Gastroesophageal sphincter (tissue), 4 donors: ENCODE results near the gene DFFB. TPM values are rescaled to one million over a fixed set of nuclear protein-coding genes. Genes with fewer than 3 reads are reported as not detected.

ENCODE experiments used
- ATAC-seq: fragments of 150-250 bp; one replicate; pipeline ENCODE4 v1.9.1; 2016; ENCODE audit warnings: mild to moderate bottlenecking, moderate library complexity
- H3K27ac ChIP-seq, 4 donors: fragments of 200-600 bp; sonication (generic) in 3 of 4; 1 replicate in 3 of 4; 2 replicates in 1 of 4; pipeline ENCODE4 v1.5.1; 2016 to 2019
- H3K27me3 ChIP-seq: fragments of 200-600 bp; sonication (generic); one replicate; pipeline ENCODE4 v1.5.1; 2019
- H3K36me3 ChIP-seq, 2 donors: fragments of 200-600 bp; sonication (generic); one replicate each; pipeline ENCODE4 v1.5.1; 2019; ENCODE audit warnings: control low read depth in 1 of 2
- H3K4me1 ChIP-seq, 3 donors: fragments of 200-600 bp; sonication (generic); 1 replicate in 2 of 3; 2 replicates in 1 of 3; pipeline ENCODE4 v1.5.1; 2016 to 2019; ENCODE audit warnings: control low read depth in 2 of 3
- H3K4me3 ChIP-seq, 2 donors: fragments of 200-600 bp; sonication (generic); one replicate each; pipeline ENCODE4 v1.5.1; 2019; ENCODE audit warnings: mild to moderate bottlenecking in 1 of 2, moderate library complexity in 1 of 2
- H3K9me3 ChIP-seq, 3 donors: fragments of 200-600 bp; sonication (generic); one replicate each; pipeline ENCODE4 v1.5.1; 2017 to 2019; ENCODE audit warnings: control low read depth in 2 of 3
- CTCF ChIP-seq, 4 experiments: fragments of 200-600 bp in 2 of 4; fragments of 450-650 bp in 2 of 4; sonication (generic) in 1 of 4; IDR thresholded peaks; one replicate each; pipeline ENCODE4 v1.5.1; 2017 to 2019; ENCODE audit warnings: antibody characterized with exemption in 4 of 4, mild to moderate bottlenecking in 2 of 4, moderate library complexity in 2 of 4
- EP300 ChIP-seq: sonication (generic); formaldehyde crosslinking; IDR thresholded peaks from one replicate; pipeline ENCODE4 v1.6.1; 2017; ENCODE audit warnings: antibody characterized with exemption, mild to moderate bottlenecking
- POLR2A ChIP-seq, 2 donors: fragments of 450-650 bp; IDR thresholded peaks; one replicate each; pipeline ENCODE4 v1.6.1; 2017; ENCODE audit warnings: antibody characterized with exemption in 2 of 2, mild to moderate bottlenecking in 2 of 2, moderate library complexity in 1 of 2
- POLR2AphosphoS5 ChIP-seq: sonication (generic); formaldehyde crosslinking; IDR thresholded peaks from one replicate; pipeline ENCODE4 v1.6.1; 2017; ENCODE audit warnings: antibody characterized with exemption
- WGBS, 2 donors: methylation state at CpG; one replicate each; pipeline ENCODE4 v1.1.5; 2018; ENCODE audit warnings: low coverage in 1 of 2; 5-methylcytosine and 5-hydroxymethylcytosine counted together
- total RNA-seq, 4 donors: library from RNA; depleted of rRNA; stranded (reverse); fragments of >200 nt; gene quantifications; one replicate each; pipeline ENCODE4 v1.1.0, GENCODE V29; 2016

DFFB gene
- total RNA-seq, 4 donors from 2014 or later = 1.9 to 14.6 (median 7.7) TPM

GRCh38 chr1:3896396-3897000 is 39.2 kb downstream of the DFFB start:
- 90 to 100% methylated on average over 2 to 6 of the region's 7 CpGs for WGBS, 2 donors

GRCh38 chr1:3898475-3898735 is 41.1 kb downstream of the DFFB start:
- Histone ChIP-seq H3K4me3 (no peak overlapping the region), H3K36me3 (no peaks in the 10 kb centered on the region), H3K27me3 (no peaks in the 10 kb centered on the region), H3K4me1 (peaks cover 0 to 45% (median 12%) of the 10 kb centered on the region in 3 donors), H3K9me3 (peaks cover 0 to 15% (median 0%) of the 10 kb centered on the region in 3 donors), H3K27ac (no peak overlapping the region)
- ATAC-seq = no peak
- no peak for TF ChIP-seq POLR2AphosphoS5
- no peak for TF ChIP-seq EP300
- TF ChIP-seq POLR2A (IDR thresholded peaks at IDR 0.05) = no peak
- TF ChIP-seq CTCF (IDR thresholded peaks at IDR 0.05) = no peak

More at GRCh38 chr1:3896396-3897000, 39.2 kb downstream of the DFFB start:
- peaks cover 0 to 2% of the 10 kb centered on the region in 2 donors for H3K36me3 ChIP-seq
- no peak overlapping the region for H3K4me3 ChIP-seq
- no peak for TF ChIP-seq CTCF (IDR thresholded peaks at IDR 0.05)
- H3K4me1 ChIP-seq = peaks cover 0 to 52% (median 11%) of the 10 kb centered on the region in 3 donors
- H3K27ac ChIP-seq = peak overlapping the region in 3 of 4 donors; percentile 61 to 79 (median 71)
- no peak for ATAC-seq
- H3K27me3 ChIP-seq = no peaks in the 10 kb centered on the region
- H3K9me3 ChIP-seq = peaks cover 0 to 15% (median 0%) of the 10 kb centered on the region in 3 donors

- no peak for ATAC-seq
- Histone ChIP-seq H3K4me1 (peaks cover 0 to 38% (median 12%) of the 10 kb centered on the region in 3 donors), H3K27me3 (no peaks in the 10 kb centered on the region), H3K4me3 (peak overlapping the region; percentile 72 to 86), H3K36me3 (no peaks in the 10 kb centered on the region), H3K27ac (peak overlapping the region; percentile 79 to 99 (median 98)), H3K9me3 (peaks cover 0 to 15% (median 0%) of the 10 kb centered on the region in 3 donors)
- 43 to 53% methylated on average over 5 to 7 of the region's 10 CpGs for WGBS, 2 donors
- TF ChIP-seq POLR2AphosphoS5 (no peak), CTCF (IDR thresholded peaks at IDR 0.05) (peak in 1 of 4 experiments; percentile 3), POLR2A (IDR thresholded peaks at IDR 0.05) (no peak), EP300 (no peak)
These were observed 41.9 kb downstream of the DFFB start for GRCh38 chr1:3898994-3899753.

DNA sequence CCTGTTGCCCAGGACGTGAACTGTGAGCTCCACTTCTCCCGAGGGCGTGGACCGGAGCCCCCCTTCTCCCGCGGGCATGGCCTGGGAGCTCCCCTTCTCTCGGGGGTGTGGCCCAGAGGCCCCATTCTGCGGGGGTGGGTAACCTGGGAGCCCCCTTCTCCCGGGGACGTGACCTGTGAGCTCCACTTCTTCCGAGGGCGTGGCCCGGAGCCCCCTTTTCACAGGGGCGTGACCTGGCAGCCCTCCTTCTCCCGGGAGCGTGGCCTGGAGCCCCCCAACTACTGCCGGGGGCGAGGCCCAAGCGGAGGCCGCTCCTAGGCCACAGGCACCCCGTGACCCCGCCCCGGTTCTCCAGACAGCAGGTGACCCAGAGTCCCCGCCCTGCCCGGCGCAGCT is 42.5 kb downstream of the DFFB start:
- TF ChIP-seq POLR2A (IDR thresholded peaks at IDR 0.05) = no peak
- Histone ChIP-seq H3K4me1 (peaks cover 0 to 33% (median 12%) of the 10 kb centered on the region in 3 donors), H3K27ac (peak overlapping the region; percentile 79 to 99 (median 98)), H3K4me3 (peak overlapping the region; percentile 72 to 86), H3K36me3 (no peaks in the 10 kb centered on the region), H3K9me3 (peaks cover 0 to 15% (median 0%) of the 10 kb centered on the region in 3 donors), H3K27me3 (no peaks in the 10 kb centered on the region)
- no CpG with 5 or more reads among the region's 26 CpGs for WGBS, 2 donors
- no peak for ATAC-seq

- WGBS, 2 donors = 0% methylated on average over 4 of the region's 58 CpGs; no CpG with 5 or more reads in 1 of the 2 donors
- H3K27me3 ChIP-seq = no peaks in the 10 kb centered on the region
- peaks cover 0 to 15% (median 0%) of the 10 kb centered on the region in 3 donors for H3K9me3 ChIP-seq
- peak; percentile 91 for ATAC-seq
- TF ChIP-seq POLR2AphosphoS5 (peak; percentile 60), EP300 (no peak), CTCF (IDR thresholded peaks at IDR 0.05) (no peak), POLR2A (IDR thresholded peaks at IDR 0.05) (peak; percentile 42 to 54)
- peak within 1 kb of the TSS; percentile 79 to 99 (median 98) for H3K27ac ChIP-seq
- H3K36me3 ChIP-seq = no peaks in the 10 kb centered on the region
- H3K4me1 ChIP-seq = peaks cover 0 to 27% (median 9%) of the 10 kb centered on the region in 3 donors
- peak within 1 kb of the TSS; percentile 72 to 86 for H3K4me3 ChIP-seq
These were observed 43.1 kb downstream of the DFFB start, which contains the start of gene C1orf174 for GRCh38 chr1:3900150-3900968. Gene C1orf174 (minus strand): TSS chr1:3900272. CDS start chr1:3900186, 86 bp downstream.
